ENCODE data around the gene OCLN.
"Not testable (repeated sequence)": the region's sequence is repeated elsewhere in the genome, so short reads cannot be mapped to it uniquely, and the experiment has no call there.

OCLN gene

GRCh38 chr5:69491838-69492390 lies 676 bp upstream of the OCLN start:
- no peak for DNase-seq

- DNase-seq: no peak
Observed at GRCh38 chr5:69492923-69493395, 369 bp downstream of the OCLN start.

DNA sequence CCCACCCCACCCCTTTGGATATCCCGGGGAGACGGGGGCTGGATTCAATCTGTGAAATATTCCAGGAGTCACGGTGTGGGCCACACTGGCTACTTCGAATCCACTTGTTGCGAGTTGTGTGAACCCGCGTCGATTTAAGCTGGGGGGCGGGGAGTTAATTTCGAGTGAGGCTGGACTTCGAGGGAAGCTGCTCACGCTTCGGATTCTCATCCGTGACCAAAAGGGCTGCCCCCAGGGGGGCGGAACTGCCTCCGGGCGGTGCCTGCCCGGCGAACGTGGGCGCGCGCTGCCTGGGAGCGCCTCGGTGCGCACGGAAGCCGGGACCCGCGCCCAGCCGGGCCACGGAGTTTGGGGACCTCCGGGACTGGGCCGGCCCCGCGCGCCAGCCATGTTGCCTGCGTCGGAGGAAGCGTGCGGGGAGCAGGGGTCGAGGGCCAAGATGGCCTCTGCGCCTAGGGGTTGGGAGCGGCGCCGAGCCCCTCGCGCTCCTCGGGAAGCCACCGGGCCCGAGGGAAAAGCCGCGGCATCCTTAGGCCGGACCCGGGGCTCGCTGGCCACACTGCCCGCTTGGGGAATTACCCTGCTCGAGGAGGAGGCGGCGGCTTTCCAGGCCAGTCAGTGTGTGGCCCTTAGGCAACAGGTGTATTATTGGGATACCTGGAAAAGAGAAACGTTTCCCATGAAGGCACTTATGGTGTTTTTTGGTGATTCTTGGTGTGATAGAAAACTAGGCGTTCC lies 975 bp downstream of the OCLN start:
- DNase-seq: peak in 1 of 2 experiments; percentile 23

GRCh38 chr5:69494452-69494851 lies 1.9 kb downstream of the OCLN start:
- DNase-seq: no peak

DNA sequence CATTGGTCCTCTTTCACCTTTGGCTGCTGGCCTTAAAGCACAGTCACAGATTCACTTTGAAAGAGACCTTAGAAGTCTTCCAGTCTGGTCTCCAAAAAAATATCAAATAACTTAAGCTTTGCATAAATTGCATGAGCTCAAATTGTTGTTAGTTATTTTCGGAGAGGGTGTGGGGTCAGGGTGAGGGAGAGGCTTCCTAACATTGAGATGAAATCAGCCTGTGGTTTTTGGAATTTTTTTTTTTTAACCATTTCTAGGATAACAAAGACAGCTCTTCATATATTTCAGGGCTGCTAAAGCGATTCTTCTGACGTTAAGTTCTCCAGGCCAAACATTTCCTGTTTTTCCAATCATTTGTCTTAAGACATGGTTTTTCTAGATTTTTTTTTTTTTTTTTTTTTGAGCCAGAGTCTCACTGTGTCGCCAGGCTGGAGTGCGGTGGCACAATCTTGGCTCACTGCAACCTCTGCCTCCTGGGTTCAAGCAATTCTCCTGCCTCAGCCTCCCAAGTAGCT lies 4.5 kb downstream of the OCLN start:
- no peak for DNase-seq

DNA sequence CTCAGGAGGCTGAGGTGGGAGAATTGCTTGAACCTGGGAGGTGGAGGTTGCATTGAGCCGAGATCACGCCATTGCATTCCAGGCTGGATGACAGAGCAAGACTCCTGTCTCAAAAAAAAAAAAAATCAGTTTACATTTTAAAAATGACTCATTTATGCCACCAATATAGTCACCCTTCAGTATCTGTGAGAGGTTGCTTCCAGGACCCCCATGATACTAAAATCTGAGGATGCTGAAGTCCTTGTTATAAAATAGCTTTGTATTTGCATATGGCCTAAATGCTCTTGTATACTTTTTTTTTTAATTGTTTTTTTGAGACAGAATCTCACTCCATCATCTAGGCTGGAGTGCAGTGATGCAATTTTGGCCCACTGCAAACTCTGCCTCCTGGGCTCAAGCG lies 5.8 kb downstream of the OCLN start:
- no peak for DNase-seq

- DNase-seq: no peak
Observed at GRCh38 chr5:69502367-69502766, 9.8 kb downstream of the OCLN start.

DNA sequence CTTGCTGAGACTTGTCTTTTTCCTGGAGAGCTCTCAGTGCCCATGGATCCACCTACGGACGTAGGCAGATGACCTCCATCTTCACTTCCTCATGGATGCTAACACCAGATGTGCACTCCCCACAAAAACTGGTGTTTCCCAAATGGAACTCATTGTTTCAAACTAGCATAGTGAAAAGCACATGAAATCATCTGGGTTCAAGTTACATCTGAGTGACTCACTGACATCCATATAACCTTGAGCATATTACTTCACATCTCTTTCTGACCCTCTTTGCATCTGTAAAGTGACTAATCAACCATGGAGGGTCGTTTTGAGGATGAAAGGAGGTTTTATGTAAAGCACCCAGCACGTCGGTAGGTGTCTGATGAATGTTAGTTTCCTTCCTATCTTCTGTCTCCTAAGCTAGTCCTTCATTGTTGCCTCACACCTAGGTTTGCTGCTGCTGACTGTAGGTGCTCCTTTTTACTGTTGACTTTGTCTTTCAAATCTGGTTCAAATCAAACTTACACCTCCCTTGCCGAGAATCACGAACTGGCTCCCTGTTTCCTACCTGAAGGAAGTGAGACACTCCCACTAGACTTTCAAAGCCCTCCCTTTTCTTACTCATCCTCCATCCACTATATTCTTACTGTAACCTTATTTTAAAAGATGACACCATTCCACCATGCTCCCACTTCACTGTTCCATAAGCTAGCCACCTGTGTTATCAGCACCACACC lies 10.3 kb downstream of the OCLN start:
- DNase-seq: no peak

- DNase-seq: no peak
Observed at GRCh38 chr5:69504036-69504435, 11.4 kb downstream of the OCLN start.

DNA sequence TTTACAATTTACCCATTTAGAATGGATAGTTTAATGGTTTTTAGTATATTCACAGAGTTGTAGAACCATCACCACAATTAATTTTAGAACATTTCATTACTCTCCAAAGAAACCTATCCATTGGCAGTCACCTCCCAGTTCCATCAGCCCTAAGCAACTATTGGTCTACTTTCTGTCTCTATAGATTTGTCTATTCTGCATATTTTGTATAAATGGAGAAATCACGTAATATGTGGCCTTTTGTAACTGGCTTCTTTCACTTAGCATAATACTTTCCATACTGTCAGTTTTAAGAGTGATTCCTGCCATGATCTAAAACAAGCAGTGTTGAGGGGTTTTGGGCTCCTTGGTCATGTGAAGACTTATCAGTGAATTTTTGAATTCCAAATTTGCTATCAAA lies 12.7 kb downstream of the OCLN start:
- DNase-seq: no peak

DNA sequence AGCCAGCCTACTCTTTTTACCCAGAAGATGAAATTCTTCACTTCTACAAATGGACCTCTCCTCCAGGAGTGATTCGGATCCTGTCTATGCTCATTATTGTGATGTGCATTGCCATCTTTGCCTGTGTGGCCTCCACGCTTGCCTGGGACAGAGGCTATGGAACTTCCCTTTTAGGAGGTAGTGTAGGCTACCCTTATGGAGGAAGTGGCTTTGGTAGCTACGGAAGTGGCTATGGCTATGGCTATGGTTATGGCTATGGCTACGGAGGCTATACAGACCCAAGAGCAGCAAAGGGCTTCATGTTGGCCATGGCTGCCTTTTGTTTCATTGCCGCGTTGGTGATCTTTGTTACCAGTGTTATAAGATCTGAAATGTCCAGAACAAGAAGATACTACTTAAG lies 16.6 kb downstream of the OCLN start:
- no peak for DNase-seq

DNA sequence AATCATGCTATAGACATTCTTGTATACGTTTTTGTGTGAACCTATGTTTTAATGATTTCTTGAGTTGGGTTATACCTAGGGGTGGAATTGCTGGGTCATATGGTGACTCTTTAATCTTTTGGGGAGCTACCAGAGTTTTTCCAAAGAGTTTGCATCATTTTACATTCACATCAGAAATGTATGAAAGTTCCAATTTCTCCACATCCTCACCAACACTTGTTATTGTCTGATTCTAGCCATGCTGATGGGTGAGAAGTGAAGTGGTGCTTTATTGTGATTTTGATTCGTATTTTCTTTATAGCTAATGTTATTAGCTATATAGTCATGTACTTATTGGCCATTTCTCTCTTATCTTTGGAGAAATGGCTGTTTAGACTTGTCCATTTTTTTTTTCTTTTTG lies 18.1 kb downstream of the OCLN start:
- no peak for DNase-seq

DNA sequence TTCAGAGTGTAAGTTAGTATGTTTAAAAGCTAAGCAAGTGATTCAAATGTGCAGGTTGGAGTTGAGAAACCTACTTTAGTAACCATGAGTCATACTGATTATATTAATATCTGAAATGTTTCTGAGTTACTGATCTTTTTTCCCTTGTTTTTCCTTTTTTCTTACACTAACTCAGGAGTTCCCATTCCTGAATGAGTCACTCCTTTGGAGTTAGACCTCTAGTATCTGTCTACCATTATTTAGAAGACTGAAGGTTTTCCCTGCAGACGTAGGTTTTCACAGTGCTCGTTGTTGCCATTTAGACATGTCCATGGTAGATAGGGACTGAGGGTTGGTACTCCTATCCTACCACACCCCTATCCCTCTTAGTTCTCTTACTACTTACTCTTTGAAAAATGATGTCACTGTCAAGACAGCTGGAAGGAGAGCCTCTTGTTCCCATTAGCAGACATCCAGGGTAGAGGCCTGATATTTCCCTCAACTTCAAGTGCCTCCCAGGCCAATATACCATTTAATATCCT lies 20.2 kb downstream of the OCLN start:
- no peak for DNase-seq

GRCh38 chr5:69515570-69515969 lies 23.0 kb downstream of the OCLN start:
- DNase-seq: not testable (repeated sequence)

GRCh38 chr5:69516769-69517168 lies 24.2 kb downstream of the OCLN start:
- DNase-seq: no peak

DNA sequence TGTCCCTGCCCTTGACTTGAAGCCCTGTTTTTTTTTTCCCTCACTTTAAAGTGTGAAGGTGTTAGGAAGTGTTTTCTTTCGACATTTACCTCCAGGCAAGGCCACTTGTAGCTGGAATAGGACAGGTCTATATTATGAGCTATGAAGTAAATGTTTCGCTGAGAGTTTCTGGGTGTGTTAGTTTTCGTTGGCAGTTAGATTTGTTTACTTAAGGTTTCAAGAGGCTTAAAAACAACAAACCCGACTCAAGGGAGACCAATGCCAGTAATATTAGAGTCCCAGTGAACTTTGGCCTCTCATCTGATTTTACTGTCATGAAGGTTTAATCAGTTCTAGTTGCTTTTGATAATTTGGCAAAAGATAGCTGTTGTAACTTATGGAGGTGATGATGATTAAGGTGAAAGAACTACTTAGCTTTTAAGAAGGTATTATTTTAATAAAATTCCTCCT lies 25.2 kb downstream of the OCLN start:
- DNase-seq: no peak

DNA sequence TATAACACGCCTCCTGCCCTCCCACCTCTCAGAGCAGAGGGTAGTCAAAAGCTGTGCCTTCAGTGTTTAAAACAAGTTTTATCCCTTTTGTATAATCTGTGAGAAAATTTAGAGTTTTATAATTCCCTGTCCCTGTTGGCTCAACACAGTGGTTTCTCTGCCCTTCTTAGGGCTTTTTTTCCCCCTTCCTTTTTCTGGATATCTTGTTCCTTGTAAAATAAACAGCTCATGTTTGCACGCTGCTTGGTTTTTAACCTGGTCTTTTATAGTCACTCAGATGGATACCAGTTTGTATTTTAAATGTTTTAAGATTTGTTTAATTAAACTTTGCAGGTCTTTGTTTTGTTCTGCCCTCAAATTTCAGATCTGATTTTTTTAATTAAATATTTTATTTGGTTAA lies 26.7 kb downstream of the OCLN start:
- no peak for DNase-seq

GRCh38 chr5:69522035-69522434 lies 29.4 kb downstream of the OCLN start:
- no peak for DNase-seq

DNA sequence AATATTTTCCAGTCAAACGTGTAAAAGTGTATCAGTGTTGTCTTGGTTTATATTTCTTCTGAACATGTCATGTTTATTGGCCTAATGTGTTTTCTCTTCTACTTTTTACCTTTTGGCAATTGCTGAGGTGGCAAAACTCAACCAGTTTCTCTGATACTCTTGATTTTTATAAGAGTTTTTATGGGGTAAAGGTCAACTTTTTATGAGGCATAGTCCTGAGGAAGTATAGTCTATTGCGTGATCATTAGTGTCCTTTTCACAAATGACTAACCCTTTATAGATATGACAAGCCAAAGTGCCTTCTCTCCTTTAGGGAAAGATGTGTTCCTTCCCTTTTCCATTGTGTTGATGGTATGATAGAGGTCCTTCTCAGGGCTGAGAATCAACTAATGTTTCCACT lies 32.9 kb downstream of the OCLN start:
- DNase-seq: no peak

GRCh38 chr5:69526660-69527059 lies 34.1 kb downstream of the OCLN start:
- no peak for DNase-seq

GRCh38 chr5:69527128-69527770 lies 34.7 kb downstream of the OCLN start:
- DNase-seq: no peak

DNA sequence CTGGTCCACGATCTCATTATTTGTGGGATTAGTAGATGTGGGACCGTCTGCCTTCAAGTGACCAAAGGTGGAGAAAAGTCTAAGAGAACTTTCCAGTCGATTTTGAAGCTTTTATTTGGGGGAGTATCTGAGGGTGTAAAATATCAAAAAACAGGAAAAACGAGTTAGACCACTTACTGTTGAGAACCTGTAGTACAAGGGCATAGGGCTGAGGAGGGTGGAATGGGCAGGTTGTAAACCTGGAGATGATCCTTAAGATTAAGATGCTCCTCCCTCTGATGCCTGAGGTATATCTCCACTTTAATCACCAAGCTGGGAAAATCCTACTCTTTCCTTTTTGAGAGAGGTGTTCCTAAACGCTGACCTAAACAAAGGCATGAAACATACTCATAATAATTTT lies 35.4 kb downstream of the OCLN start:
- DNase-seq: no peak

DNA sequence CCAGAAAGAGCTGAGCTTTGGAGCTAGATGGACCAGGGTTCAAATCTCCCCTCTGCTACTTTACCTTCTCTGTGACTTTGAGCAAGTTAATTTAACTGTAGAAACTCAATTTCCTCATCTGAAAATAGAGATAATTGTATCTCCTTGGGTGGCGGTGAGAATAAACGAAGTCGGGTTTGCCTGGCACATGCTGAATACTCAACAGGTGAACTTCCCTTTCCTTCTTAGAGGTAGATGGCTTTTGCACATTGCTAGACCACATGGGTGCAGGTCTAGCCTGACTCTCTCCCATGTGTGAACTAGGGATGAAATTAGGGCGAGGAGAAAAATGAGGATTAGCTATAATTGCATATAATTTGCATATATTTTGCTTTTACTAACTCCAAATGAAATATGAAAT lies 36.0 kb downstream of the OCLN start:
- DNase-seq: no peak
